Fibroblast of pulmonary artery (primary cell): ENCODE data around the gene P2RY2.
A peak's percentile ranks its signal among the peaks of the same experiment; 100 is the strongest.

ENCODE experiments used
- DNase-seq: peaks from one replicate; pipeline ENCODE4 v3.0.0-alpha.2; 2010; ENCODE audit warnings: low read depth
- H3K4me3 ChIP-seq: replicated peaks from 2 replicates; pipeline ENCODE4 v1.5.1; 2011; ENCODE audit warnings: low read depth, mild to moderate bottlenecking, control low read depth, low read length, moderate library complexity
- TF ChIP-seq, protein P1 (sequence below): IDR thresholded peaks from 2 replicates; pipeline ENCODE4 v1.5.1; 2011; ENCODE audit warnings: mild to moderate bottlenecking, control low read depth, low read length, inconsistent platforms; ENCODE audit errors: missing control alignments

The P2RY2 gene

DNA sequence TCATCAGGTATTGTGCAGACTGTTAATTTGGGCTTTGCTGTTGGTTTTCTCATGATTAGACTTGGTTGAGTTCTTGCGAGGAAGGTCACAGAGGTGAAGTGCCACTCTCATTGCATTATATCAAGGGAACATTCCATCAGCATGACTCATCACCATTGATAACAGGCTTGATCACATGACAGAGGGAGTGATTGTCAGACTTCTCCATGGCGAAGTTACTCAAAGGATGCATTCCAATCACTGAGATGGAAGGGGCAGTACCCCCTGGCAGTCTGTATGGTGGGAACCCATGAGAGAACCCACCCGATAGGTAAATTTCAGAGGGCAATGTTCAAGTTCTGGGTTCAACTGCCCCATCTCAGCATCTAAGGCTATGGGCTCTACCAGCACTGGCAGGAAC is 19.4 kb upstream of the P2RY2 start:
- peak; percentile 30 for DNase-seq

DNA sequence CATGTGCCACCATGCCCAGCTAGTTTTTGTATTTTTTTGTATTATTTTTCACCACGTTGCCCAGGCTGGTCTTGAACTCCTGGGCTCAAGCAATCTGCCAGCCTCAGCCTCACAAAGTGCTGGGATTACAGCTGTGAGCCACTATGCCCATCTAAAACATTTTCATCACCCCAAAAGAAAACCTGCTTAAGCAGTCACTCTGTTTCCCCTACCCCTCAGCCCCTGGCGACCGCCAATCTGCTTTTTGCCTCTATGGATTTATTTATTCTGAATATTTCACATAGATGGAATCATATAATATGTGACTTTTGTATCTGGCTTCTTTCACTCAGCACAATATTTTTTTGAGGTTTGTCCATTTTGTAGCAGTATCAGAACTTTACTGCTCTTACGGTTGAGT is 18.6 kb upstream of the P2RY2 start:
- TF ChIP-seq, protein P1, sequence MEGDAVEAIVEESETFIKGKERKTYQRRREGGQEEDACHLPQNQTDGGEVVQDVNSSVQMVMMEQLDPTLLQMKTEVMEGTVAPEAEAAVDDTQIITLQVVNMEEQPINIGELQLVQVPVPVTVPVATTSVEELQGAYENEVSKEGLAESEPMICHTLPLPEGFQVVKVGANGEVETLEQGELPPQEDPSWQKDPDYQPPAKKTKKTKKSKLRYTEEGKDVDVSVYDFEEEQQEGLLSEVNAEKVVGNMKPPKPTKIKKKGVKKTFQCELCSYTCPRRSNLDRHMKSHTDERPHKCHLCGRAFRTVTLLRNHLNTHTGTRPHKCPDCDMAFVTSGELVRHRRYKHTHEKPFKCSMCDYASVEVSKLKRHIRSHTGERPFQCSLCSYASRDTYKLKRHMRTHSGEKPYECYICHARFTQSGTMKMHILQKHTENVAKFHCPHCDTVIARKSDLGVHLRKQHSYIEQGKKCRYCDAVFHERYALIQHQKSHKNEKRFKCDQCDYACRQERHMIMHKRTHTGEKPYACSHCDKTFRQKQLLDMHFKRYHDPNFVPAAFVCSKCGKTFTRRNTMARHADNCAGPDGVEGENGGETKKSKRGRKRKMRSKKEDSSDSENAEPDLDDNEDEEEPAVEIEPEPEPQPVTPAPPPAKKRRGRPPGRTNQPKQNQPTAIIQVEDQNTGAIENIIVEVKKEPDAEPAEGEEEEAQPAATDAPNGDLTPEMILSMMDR: no peak
- DNase-seq: no peak
- no peak overlapping the region for H3K4me3 ChIP-seq

More for the DNA sequence above, 19.4 kb upstream of the P2RY2 start:
- TF ChIP-seq, protein P1: no peak
- H3K4me3 ChIP-seq: no peak overlapping the region

DNA sequence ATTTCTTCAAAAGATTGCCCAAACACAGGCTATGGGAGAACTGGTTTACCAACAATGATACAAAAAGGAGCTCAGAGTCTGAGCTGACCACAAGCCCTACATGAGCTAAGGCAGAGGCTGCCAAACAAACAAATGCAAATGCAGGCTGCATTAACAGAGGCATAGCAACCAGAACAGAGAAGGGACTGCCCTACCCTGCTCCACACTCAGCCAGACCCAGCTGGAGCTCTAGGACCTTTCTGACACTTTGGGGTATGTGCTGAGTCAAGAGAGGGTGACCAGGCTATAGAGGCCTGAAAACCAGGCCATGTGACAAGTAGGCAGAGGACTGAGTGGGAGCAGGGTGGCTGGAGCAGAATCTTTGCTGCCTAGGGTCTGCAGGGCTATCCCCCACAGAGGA is 17.8 kb upstream of the P2RY2 start:
- no peak for DNase-seq
- TF ChIP-seq, protein P1: no peak
- H3K4me3 ChIP-seq: no peak overlapping the region

DNA sequence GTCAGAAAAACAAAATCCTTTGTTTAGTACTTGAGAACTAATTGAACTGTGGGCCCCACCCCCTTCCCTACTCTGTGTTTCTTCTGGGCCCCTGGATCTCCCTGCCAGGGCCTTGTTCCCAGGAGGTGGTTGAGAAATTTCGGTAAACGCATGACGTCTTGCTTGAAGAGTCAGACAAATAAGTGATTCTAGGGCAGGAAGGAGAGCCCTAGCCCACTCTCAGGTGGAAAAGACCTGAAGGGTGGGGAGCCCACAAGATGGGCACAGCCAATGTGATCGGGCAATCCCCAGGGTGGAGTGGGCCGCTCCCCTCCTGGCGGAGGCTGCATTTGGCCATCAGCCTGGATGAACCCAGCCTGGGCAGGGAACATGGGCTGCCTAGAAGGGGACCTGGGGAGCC is 16.8 kb upstream of the P2RY2 start:
- TF ChIP-seq, protein P1: no peak
- no peak overlapping the region for H3K4me3 ChIP-seq
- DNase-seq: peak; percentile 68

DNA sequence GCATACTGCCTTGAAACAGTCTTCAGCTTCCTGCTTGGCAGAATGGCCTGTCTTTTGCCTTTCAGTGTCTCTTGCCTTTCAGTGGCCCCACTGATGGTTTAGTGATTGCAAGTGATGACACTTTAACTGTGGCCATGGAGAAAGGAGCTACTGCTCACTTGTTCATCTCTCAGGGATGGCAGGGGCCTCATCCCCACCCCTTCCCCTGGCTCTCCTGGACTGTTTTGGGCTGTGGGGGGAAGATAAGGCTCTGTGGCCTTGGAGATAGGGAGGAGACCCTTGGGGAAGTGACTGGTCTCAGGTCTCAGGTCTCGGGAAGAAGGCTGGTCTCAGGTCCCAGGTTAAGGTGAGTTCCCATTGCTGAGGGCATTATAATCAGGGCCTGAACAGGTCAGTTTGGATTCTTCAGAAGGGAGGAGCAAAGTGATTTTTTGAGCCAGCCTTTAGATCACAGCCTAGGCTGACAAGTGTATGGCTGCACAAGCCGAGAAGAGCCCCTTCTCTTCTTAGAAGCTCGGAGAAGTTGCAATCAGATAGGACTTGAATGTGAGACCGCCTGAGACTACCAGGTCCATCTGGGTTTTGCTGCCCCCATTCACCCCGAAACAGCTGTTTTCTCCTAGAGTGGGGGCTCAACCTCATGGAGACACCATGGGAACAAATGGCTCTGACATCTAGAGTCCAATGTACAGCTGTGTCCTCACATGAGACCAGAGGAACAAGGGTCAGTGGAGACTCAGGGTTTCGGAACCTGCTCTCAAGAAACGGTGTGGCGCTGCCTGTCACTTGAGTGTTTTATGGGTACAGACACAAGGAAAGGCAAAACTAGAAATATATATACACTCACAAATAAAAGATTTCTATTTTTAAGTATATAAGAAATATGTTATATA is 15.9 kb upstream of the P2RY2 start:
- no peak overlapping the region for H3K4me3 ChIP-seq
- TF ChIP-seq, protein P1: no peak
- no peak for DNase-seq

DNA sequence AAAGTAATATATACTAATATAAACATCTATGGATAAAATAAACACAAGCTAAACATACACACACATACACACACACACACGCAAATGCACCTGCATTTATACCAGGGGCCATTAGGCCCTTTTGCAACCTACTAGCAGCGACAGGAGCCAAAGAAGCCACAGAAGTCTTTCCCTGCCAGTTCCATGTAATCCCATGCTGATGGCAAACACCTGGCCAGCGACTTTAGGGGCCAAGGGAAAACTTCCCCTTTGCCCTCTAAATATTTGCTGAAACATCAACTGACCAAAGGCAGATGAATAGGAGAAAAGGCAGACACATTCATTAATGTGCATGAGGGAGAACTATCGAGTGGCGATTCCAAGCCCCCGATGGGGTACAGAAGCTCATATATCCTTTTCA is 14.8 kb upstream of the P2RY2 start:
- no peak overlapping the region for H3K4me3 ChIP-seq
- DNase-seq: no peak
- TF ChIP-seq, protein P1: no peak

DNA sequence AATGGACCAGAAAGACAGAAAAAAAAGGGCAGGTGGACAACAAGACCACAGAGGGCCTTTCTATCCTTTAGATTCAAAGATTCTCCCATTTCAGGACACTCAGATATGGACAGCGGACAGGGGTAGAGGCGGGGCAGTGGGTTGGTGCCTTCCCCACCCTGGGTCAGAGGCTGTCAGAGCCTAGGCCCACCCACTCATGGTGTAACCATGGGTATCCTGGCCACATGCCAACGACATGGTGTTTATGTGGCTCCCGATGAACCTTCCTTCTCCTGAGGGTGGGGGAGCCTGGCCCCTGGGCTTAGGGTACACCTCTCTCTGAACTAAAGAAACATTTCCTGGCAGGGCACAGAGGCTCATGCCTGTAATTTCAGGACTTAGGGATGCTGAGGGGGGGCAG is 14.3 kb upstream of the P2RY2 start:
- TF ChIP-seq, protein P1: no peak
- no peak overlapping the region for H3K4me3 ChIP-seq
- no peak for DNase-seq
